Measurements from ENCODE around the gene CSF3R. TPM values are rescaled to one million over a fixed set of nuclear protein-coding genes. Genes with fewer than 3 reads are reported as not detected.

CSF3R gene
- polyA plus RNA-seq, 12 donors = 2.0 to 11.8 (median 2.8) TPM; not detected in 2

- no peak for DNase-seq
Observed at GRCh38 chr1:36458910-36459309, 23.8 kb downstream of the CSF3R start.

GRCh38 chr1:36457691-36458090 is 25.0 kb downstream of the CSF3R start:
- no peak for DNase-seq

GRCh38 chr1:36456391-36456928 is 26.3 kb downstream of the CSF3R start:
- DNase-seq = no peak

- no peak for DNase-seq
Observed at GRCh38 chr1:36455386-36455785, 27.3 kb downstream of the CSF3R start.

GRCh38 chr1:36453600-36454388 is 28.9 kb downstream of the CSF3R start:
- DNase-seq = no peak

GRCh38 chr1:36453051-36453450 is 29.7 kb downstream of the CSF3R start:
- no peak for DNase-seq

- no peak for DNase-seq
Observed at GRCh38 chr1:36450919-36451305, 31.8 kb downstream of the CSF3R start.

- DNase-seq = peak; percentile 98
Observed at GRCh38 chr1:36450270-36450918, 32.3 kb downstream of the CSF3R start, which contains the start of gene OSCP1. Gene OSCP1, minus strand, starts transcription at chr1:36450451. Its CDS starts 82 bp downstream, at chr1:36450369.

GRCh38 chr1:36448530-36449056 is 34.1 kb downstream of the CSF3R start:
- DNase-seq = no peak

GRCh38 chr1:36447450-36447849 is 35.3 kb downstream of the CSF3R start:
- DNase-seq = no peak

GRCh38 chr1:36446746-36447145 is 36.0 kb downstream of the CSF3R start:
- no peak for DNase-seq

GRCh38 chr1:36446271-36446670 is 36.4 kb downstream of the CSF3R start:
- DNase-seq = no peak

- no peak for DNase-seq
Observed at GRCh38 chr1:36443297-36443696, 39.4 kb downstream of the CSF3R start.

GRCh38 chr1:36442337-36442736 is 40.4 kb downstream of the CSF3R start:
- no peak for DNase-seq

GRCh38 chr1:36440646-36441045 is 42.1 kb downstream of the CSF3R start:
- no peak for DNase-seq

- DNase-seq = no peak
Observed at GRCh38 chr1:36440044-36440443, 42.7 kb downstream of the CSF3R start.

- no peak for DNase-seq
Observed at GRCh38 chr1:36438715-36439114, 44.0 kb downstream of the CSF3R start.

GRCh38 chr1:36436821-36437220 is 45.9 kb downstream of the CSF3R start:
- no peak for DNase-seq

GRCh38 chr1:36433102-36433501 is 49.6 kb downstream of the CSF3R start:
- DNase-seq = no peak

- no peak for DNase-seq
Observed at GRCh38 chr1:36432616-36433015, 50.1 kb downstream of the CSF3R start.

- no peak for DNase-seq
Observed at GRCh38 chr1:36425791-36426190, 56.9 kb downstream of the CSF3R start.

- no peak for DNase-seq
Observed at GRCh38 chr1:36421649-36422048, 61.1 kb downstream of the CSF3R start.

- DNase-seq = peak; percentile 88
Observed at GRCh38 chr1:36420836-36421317, 61.8 kb downstream of the CSF3R start.

Data from muscle of arm (tissue), 12 donors.